ENCODE data around the gene ETV3.

The ETV3 gene

GRCh38 chr1:157136133-157136532 lies 2.1 kb downstream of the ETV3 start:
- peak overlapping the region; percentile 97 for H3K4me3 ChIP-seq (ENCODE audit: low read depth, low read length)
- in situ Hi-C loops (cut with HindIII; ENCODE audit: low sequenced_read_pairs) = no loop called here
- DNase-seq (ENCODE audit: low read depth) = no peak
- TF ChIP-seq CTCF (IDR thresholded peaks at IDR 0.05; ENCODE audit: low read depth, low read length, missing control alignments) = no peak

DNA sequence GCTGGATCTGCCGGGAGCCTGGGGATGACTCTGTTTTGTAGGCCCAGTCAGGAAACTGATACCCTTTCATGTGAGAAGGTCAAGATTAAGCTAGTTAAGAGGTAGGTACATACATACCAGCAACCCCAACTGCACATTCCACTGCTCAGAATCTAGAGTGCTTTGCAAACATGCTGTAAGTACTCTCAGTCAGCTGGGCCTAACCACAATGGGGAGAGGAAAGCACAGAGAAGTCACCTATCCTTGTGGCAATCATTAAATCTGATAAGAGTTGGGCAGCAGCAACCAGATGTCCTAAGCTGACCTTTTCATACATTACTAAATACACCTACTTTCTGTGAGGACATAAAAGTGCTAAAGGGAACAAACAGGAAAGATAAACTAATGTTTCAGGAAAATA lies 2.5 kb downstream of the ETV3 start:
- DNase-seq (ENCODE audit: low read depth) = no peak
- in situ Hi-C loops (cut with HindIII; ENCODE audit: low sequenced_read_pairs) = no loop called here
- no peak for TF ChIP-seq CTCF (IDR thresholded peaks at IDR 0.05; ENCODE audit: low read depth, low read length, missing control alignments)
- H3K4me3 ChIP-seq (ENCODE audit: low read depth, low read length) = no peak overlapping the region

GRCh38 chr1:157135070-157135469 lies 3.1 kb downstream of the ETV3 start:
- no peak for TF ChIP-seq CTCF (IDR thresholded peaks at IDR 0.05; ENCODE audit: low read depth, low read length, missing control alignments)

DNA sequence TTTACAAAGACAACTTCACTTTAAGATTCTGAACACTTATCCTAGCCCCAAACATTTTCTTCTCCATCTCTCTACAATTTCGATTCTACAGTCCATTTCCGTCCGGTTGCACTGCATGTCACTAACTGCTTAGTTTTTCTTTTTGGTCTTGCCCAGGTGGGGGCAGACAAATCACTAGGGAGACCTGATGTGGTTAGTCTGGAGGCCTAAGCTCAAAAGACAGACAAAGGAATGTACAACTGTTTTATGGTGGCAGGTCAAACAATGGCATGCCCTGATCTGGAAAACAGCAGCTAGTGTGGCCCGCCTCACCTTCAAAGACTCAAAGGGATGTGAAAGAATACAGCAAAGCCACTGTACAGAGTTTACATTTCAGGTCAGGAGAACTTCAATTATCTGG lies 3.8 kb downstream of the ETV3 start:
- no peak for TF ChIP-seq CTCF (IDR thresholded peaks at IDR 0.05; ENCODE audit: low read depth, low read length, missing control alignments)
- no peak overlapping the region for H3K4me3 ChIP-seq (ENCODE audit: low read depth, low read length)
- no peak for DNase-seq (ENCODE audit: low read depth)
- in situ Hi-C loops (cut with HindIII; ENCODE audit: low sequenced_read_pairs) = no loop called here

More at GRCh38 chr1:157135070-157135469, 3.1 kb downstream of the ETV3 start:
- in situ Hi-C loops (cut with HindIII; ENCODE audit: low sequenced_read_pairs) = no loop called here
- H3K4me3 ChIP-seq (ENCODE audit: low read depth, low read length) = no peak overlapping the region
- DNase-seq (ENCODE audit: low read depth) = no peak

DNA sequence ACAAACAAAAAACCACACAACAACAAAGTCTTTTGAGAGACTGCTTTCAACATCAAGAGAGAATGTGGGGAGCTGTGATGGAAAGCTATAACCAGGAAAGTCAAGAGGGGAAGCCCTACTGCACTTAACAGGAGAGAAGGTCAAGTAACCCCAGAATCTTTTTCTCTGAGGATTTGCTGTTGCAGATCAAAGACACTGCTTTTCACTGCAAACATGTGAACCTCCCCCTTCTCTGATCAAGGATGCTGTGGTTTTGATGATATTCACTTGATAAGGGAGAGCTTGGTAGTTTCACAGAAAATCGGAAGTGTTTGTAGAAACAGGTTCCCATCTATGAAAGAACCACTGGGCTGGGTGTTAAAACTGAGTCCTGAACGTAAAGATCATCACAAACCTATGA lies 4.8 kb downstream of the ETV3 start:
- no peak for TF ChIP-seq CTCF (IDR thresholded peaks at IDR 0.05; ENCODE audit: low read depth, low read length, missing control alignments)
- in situ Hi-C loops (cut with HindIII; ENCODE audit: low sequenced_read_pairs) = no loop called here
- no peak for DNase-seq (ENCODE audit: low read depth)
- no peak overlapping the region for H3K4me3 ChIP-seq (ENCODE audit: low read depth, low read length)

- TF ChIP-seq CTCF (IDR thresholded peaks at IDR 0.05; ENCODE audit: low read depth, low read length, missing control alignments) = no peak
- no peak overlapping the region for H3K4me3 ChIP-seq (ENCODE audit: low read depth, low read length)
- in situ Hi-C loops (cut with HindIII; ENCODE audit: low sequenced_read_pairs) = no loop called here
These were observed 5.5 kb downstream of the ETV3 start for GRCh38 chr1:157132616-157133167.

DNA sequence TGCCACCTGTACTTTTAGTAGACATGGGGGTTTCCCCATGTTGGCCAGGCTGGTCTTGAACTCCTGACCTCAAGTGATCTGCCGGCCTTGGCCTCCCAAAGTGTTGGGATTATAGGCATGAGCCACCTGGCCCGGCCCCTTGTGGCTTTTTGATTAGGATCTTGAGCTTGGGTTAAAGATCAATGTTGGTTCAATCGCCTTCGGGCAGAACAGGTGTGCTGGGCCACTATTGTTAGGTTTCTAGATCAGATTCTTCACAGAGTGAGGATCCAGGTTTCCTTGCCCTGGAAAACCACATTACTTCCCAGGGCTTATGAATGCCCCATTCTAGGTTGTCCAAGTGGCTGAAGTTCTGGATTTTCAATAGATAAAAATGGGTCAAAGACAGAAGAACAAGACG lies 6.1 kb downstream of the ETV3 start:
- no peak for TF ChIP-seq CTCF (IDR thresholded peaks at IDR 0.05; ENCODE audit: low read depth, low read length, missing control alignments)
- H3K4me3 ChIP-seq (ENCODE audit: low read depth, low read length) = no peak overlapping the region
- DNase-seq (ENCODE audit: low read depth) = no peak
- in situ Hi-C loops (cut with HindIII; ENCODE audit: low sequenced_read_pairs) = no loop called here

More at GRCh38 chr1:157132616-157133167, 5.5 kb downstream of the ETV3 start:
- DNase-seq (ENCODE audit: low read depth) = no peak

Measured in astrocyte of the cerebellum (primary cell).